Naive B cell (primary cell): ENCODE data around the gene PKP3. TPM values are rescaled to one million over a fixed set of nuclear protein-coding genes. Genes with fewer than 3 reads are reported as not detected.
A peak's percentile ranks its signal among the peaks of the same experiment; 100 is the strongest.

Source experiments
- ATAC-seq, 2 donors: fragments of 150-1000 bp; cut with Tn5 transposase; 2 replicates each; pipeline ENCODE4 v1.10.0; 2021; ENCODE audit warnings: low read depth in 2 of 2, mild to moderate bottlenecking in 2 of 2, moderate library complexity in 2 of 2
- DNase-seq: peaks from one replicate; pipeline ENCODE4 v3.0.0; 2022
- H3K27ac Mint-ChIP-seq, 6 donors: one replicate each; pipeline ENCODE4 v1.8.0; 2020 to 2022; ENCODE audit warnings: mild to moderate bottlenecking in 6 of 6, mixed read lengths in 6 of 6, moderate library complexity in 5 of 6, inconsistent platforms in 2 of 6
- H3K27me3 Mint-ChIP-seq, 3 donors: one replicate each; pipeline ENCODE4 v1.8.0; 2021 to 2022; ENCODE audit warnings: mixed read lengths in 3 of 3, mild to moderate bottlenecking in 1 of 3
- H3K36me3 Mint-ChIP-seq, 2 donors: one replicate each; pipeline ENCODE4 v1.8.0; 2020 to 2022; ENCODE audit warnings: mixed read lengths in 2 of 2, inconsistent platforms in 1 of 2, mild to moderate bottlenecking in 1 of 2
- H3K4me1 Mint-ChIP-seq, 3 donors: one replicate each; pipeline ENCODE4 v1.8.0; 2020 to 2022; ENCODE audit warnings: mixed read lengths in 3 of 3, inconsistent platforms in 1 of 3, mild to moderate bottlenecking in 1 of 3, moderate library complexity in 1 of 3
- H3K4me3 Mint-ChIP-seq, 8 donors: one replicate each; pipeline ENCODE4 v1.8.0; 2020 to 2022; ENCODE audit warnings: mild to moderate bottlenecking in 8 of 8, mixed read lengths in 8 of 8, moderate library complexity in 8 of 8, inconsistent platforms in 2 of 8
- H3K9me3 Mint-ChIP-seq, 7 donors: one replicate each; pipeline ENCODE4 v1.8.0; 2020 to 2022; ENCODE audit warnings: mixed read lengths in 7 of 7, mild to moderate bottlenecking in 5 of 7, inconsistent platforms in 2 of 7, moderate library complexity in 1 of 7
- polyA plus RNA-seq, 6 donors: library from polyadenylated mRNA; unstranded; fragments of 300-500 nt; fragmentation: Illumina TruSeq; gene quantifications; one replicate each; pipeline ENCODE4 v1.2.3, GENCODE V29; 2021; ENCODE audit warnings: low read depth in 6 of 6

PKP3 gene
- polyA plus RNA-seq, 6 donors from 2014 or later = 0.09 to 0.13 TPM; not detected in 4

DNA sequence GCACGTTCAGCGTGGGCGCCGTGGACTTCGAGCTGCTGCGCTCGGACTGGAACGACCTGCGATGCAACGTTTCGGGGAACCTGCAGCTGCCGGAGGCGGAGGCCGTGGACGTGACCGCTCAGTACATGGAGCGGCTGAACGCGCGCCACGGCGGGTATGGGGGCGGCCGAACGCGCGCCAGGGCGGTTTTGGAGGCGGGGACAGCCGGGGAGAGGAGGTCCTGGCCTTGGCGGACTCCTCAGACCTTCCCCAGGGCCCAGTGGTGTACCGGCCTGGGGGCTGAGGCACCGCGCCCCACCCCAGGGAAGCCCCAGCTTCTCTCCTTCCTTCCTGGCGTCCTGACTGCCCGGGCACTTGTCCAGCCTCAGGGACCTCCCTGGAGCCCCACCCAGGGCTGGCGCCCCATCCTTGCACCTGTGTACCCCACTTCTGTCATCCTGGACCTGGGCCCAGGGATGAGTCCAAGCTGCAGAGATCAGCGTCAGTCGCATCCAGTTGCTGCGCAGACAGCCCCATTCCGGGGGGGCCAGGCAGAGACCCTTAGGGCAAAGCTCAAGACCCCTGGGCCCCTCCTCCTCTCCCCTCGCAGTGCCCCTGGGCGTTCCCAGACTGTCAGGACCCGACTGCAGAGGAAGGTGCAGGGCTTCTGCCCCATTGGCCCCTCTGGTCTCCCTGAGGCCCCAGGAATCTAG, 16.7 kb upstream of the PKP3 start:
- Mint-ChIP-seq H3K4me3 (no peak overlapping the region), H3K9me3 (peaks cover 0 to 3% (median 0%) of the 10 kb centered on the region in 7 donors), H3K27ac (peak overlapping the region in 1 of 6 donors; percentile 89), H3K36me3 (no peaks in the 10 kb centered on the region), H3K4me1 (peaks cover 7 to 22% (median 7%) of the 10 kb centered on the region in 3 donors), H3K27me3 (peaks cover 0 to 25% (median 24%) of the 10 kb centered on the region in 3 donors)
- DNase-seq = no peak
- no peak for ATAC-seq

- ATAC-seq (no peak), DNase-seq (no peak)
- peak overlapping the region in 1 of 8 donors; percentile 14 for H3K4me3 Mint-ChIP-seq
- no peak overlapping the region for H3K27ac Mint-ChIP-seq
- peaks cover 7 to 22% (median 7%) of the 10 kb centered on the region in 3 donors for H3K4me1 Mint-ChIP-seq
- no peaks in the 10 kb centered on the region for H3K36me3 Mint-ChIP-seq
- peaks cover under 1 to 29% (median 27%) of the 10 kb centered on the region in 3 donors for H3K27me3 Mint-ChIP-seq
- H3K9me3 Mint-ChIP-seq = peaks cover 0 to 3% (median 0%) of the 10 kb centered on the region in 7 donors
These were observed 16.0 kb upstream of the PKP3 start for GRCh38 chr11:377883-378500.

- Mint-ChIP-seq H3K9me3 (no peaks in the 10 kb centered on the region), H3K4me3 (no peak overlapping the region), H3K4me1 (peaks cover 0 to 17% (median 8%) of the 10 kb centered on the region in 3 donors), H3K36me3 (no peaks in the 10 kb centered on the region), H3K27me3 (peaks cover 4 to 40% (median 39%) of the 10 kb centered on the region in 3 donors), H3K27ac (no peak overlapping the region)
- DNase-seq = no peak
- ATAC-seq = no peak
These were observed 14.6 kb upstream of the PKP3 start for GRCh38 chr11:379205-380094.

DNA sequence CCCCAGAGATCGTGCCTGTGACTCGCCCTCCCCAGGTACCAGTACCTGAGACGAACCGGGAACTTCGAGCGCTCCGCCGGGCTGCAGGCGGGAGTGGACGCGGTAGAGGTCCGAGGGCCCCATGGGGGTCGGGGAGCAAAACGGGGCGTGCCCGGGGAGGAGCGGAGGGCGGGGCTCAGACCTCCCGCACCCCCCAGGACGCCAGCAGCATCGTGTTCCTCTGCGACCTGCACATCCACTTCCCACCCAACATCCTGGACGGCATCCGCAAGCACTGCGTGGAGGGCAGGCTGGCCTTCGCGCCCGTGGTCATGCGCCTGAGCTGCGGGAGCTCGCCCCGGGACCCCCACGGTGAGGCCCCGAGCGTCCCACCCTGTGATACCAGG, 13.9 kb upstream of the PKP3 start:
- ATAC-seq (no peak), DNase-seq (no peak)
- H3K27me3 Mint-ChIP-seq = peaks cover 4 to 40% (median 39%) of the 10 kb centered on the region in 3 donors
- no peak overlapping the region for H3K27ac Mint-ChIP-seq
- H3K9me3 Mint-ChIP-seq = no peaks in the 10 kb centered on the region
- H3K4me3 Mint-ChIP-seq = no peak overlapping the region
- no peaks in the 10 kb centered on the region for H3K36me3 Mint-ChIP-seq
- H3K4me1 Mint-ChIP-seq = peaks cover 0 to 17% (median 8%) of the 10 kb centered on the region in 3 donors

DNA sequence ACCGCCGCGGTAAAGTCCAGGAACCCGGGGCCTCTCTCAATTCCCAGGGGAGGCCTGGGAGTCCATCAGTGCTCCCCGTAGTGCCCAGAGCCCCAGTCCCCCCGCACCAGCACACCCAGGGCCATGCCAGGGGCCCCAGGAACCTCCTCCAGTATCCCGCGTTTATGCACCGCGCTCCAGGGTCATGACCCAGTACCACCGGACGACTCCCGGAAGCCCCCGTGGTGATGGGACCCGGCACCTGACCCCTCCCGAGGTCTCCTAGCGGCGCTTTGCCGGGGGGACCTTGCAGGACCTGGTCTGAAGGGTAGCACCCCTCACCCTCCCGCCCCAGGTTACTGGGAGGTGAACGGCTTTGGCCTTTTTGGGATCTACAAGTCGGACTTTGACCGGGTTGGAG, 13.5 kb upstream of the PKP3 start:
- no peaks in the 10 kb centered on the region for H3K36me3 Mint-ChIP-seq
- no peak overlapping the region for H3K4me3 Mint-ChIP-seq
- H3K27ac Mint-ChIP-seq = no peak overlapping the region
- DNase-seq = no peak
- no peak for ATAC-seq
- H3K4me1 Mint-ChIP-seq = peaks cover 0 to 17% (median 8%) of the 10 kb centered on the region in 3 donors
- H3K27me3 Mint-ChIP-seq = peaks cover 4 to 40% (median 39%) of the 10 kb centered on the region in 3 donors
- H3K9me3 Mint-ChIP-seq = no peaks in the 10 kb centered on the region

DNA sequence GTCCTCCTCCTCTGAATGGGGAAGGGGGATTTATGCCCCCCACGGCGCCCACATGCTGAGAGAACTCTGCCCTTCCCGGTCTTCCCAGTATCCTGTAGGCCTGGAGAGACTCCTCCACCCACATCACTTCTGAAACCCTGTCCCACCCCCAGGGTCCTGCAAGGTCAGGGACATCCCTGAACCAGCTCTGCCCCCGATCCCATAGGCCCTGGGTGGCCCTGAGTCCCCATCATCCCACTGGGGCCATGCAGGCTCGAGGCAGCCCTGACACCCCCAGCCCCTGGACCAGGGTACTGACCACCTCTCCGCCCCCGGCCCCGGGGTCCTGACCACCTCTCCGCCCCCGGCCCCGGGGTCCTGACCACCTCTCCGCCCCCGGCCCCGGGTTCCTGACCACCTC, 13.0 kb upstream of the PKP3 start:
- H3K4me1 Mint-ChIP-seq = peaks cover 0 to 17% (median 8%) of the 10 kb centered on the region in 3 donors
- ATAC-seq = no peak
- DNase-seq = no peak
- no peak overlapping the region for H3K27ac Mint-ChIP-seq
- peaks cover 4 to 40% (median 39%) of the 10 kb centered on the region in 3 donors for H3K27me3 Mint-ChIP-seq
- H3K9me3 Mint-ChIP-seq = no peaks in the 10 kb centered on the region
- no peaks in the 10 kb centered on the region for H3K36me3 Mint-ChIP-seq
- no peak overlapping the region for H3K4me3 Mint-ChIP-seq

- peaks cover 0 to 17% (median 8%) of the 10 kb centered on the region in 3 donors for H3K4me1 Mint-ChIP-seq
- H3K27me3 Mint-ChIP-seq = peaks cover 4 to 40% (median 39%) of the 10 kb centered on the region in 3 donors
- no peak for ATAC-seq
- H3K4me3 Mint-ChIP-seq = peak overlapping the region in 1 of 8 donors; percentile 47
- peaks cover 0 to 3% (median 1%) of the 10 kb centered on the region in 7 donors for H3K9me3 Mint-ChIP-seq
- H3K36me3 Mint-ChIP-seq = no peaks in the 10 kb centered on the region
- DNase-seq = no peak
- H3K27ac Mint-ChIP-seq = peak overlapping the region in 1 of 6 donors; percentile 31
These were observed 12.4 kb upstream of the PKP3 start for GRCh38 chr11:381501-382072.

DNA sequence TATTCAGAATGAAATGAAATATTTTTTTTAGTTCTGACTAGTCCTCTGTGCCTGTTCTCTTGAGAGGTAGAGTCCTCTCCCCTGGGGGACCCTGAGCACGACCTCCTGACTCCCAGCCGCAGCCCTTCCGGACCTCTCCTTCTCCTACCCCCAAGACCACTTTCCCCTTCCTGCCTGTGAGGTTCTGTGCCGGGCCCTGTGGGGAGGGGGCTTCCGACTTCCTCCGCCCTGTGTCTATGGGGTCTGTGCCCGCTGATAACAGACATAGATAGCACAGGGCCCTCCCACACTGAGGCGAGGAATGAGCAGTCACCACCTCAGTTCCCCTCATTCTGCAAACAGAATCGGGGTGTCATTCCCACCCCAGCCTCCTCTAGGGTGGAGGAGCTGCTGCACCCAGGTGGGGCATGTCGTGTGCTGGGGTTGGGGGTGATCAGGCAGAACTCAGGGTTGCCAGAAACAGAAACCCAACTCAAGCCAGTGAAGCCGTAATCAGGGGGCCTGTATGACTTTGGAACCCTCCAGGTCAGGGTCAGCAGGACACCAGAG, 11.9 kb upstream of the PKP3 start:
- Mint-ChIP-seq H3K4me1 (peaks cover 0 to 17% (median 8%) of the 10 kb centered on the region in 3 donors), H3K9me3 (peaks cover 0 to 9% (median 6%) of the 10 kb centered on the region in 7 donors), H3K4me3 (peak overlapping the region in 1 of 8 donors; percentile 47), H3K27me3 (peaks cover 4 to 40% (median 39%) of the 10 kb centered on the region in 3 donors), H3K36me3 (peaks cover 0 to 5% of the 10 kb centered on the region in 2 donors), H3K27ac (peak overlapping the region in 1 of 6 donors; percentile 31)
- ATAC-seq = peak; percentile 43 to 47
- DNase-seq = no peak

DNA sequence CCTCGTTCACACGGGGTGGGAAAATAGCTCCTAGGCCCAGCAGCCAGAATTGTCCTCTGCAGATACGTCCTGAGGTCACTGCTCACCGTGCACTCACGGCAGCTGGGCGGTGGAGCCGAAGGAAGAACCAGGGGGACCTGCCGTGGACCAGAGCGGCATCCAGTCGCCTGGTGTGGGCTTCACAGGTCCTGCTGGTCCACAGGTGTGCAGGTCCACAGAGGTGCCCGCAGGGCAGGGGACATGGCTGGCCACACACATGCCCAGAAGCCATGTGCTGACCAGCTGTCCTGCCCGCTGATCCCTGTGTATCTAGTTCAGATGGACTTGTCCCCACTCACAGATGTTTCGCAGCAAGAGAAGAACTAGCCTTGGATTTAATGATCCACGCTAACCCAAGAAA, 10.6 kb upstream of the PKP3 start:
- peaks cover 0 to 13% (median 9%) of the 10 kb centered on the region in 7 donors for H3K9me3 Mint-ChIP-seq
- H3K4me3 Mint-ChIP-seq = no peak overlapping the region
- DNase-seq (no peak), ATAC-seq (no peak)
- no peak overlapping the region for H3K27ac Mint-ChIP-seq
- H3K36me3 Mint-ChIP-seq = peaks cover 0 to 7% of the 10 kb centered on the region in 2 donors
- H3K4me1 Mint-ChIP-seq = peaks cover 0 to 10% (median 8%) of the 10 kb centered on the region in 3 donors
- H3K27me3 Mint-ChIP-seq = peaks cover 4 to 35% (median 29%) of the 10 kb centered on the region in 3 donors

DNA sequence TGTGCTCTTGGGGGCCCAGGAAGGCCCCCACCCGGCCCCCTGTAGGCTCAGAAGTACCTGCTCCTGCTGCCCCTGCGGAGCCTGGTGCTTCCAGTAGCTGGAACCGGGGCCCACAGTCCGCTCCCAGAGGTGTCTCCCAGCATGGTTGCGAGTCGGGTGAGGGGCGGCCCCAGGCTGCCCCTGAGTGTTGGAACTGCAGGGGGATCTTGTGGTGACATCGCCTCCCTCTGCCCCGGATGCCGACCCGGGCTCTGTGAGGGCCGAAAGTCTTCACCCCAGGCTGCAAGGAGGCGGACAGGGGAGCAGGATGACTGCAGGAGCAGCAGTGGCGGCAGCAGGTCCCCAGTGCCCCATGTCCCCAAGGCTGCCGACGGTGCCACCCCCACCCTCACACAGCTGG, 9.5 kb upstream of the PKP3 start:
- H3K4me3 Mint-ChIP-seq = no peak overlapping the region
- H3K27me3 Mint-ChIP-seq = peaks cover 4 to 28% (median 23%) of the 10 kb centered on the region in 3 donors
- H3K36me3 Mint-ChIP-seq = peaks cover 0 to 7% of the 10 kb centered on the region in 2 donors
- H3K9me3 Mint-ChIP-seq = peaks cover 0 to 13% (median 9%) of the 10 kb centered on the region in 7 donors
- ATAC-seq (no peak), DNase-seq (no peak)
- H3K27ac Mint-ChIP-seq = no peak overlapping the region
- peaks cover 0 to 8% (median 4%) of the 10 kb centered on the region in 3 donors for H3K4me1 Mint-ChIP-seq

DNA sequence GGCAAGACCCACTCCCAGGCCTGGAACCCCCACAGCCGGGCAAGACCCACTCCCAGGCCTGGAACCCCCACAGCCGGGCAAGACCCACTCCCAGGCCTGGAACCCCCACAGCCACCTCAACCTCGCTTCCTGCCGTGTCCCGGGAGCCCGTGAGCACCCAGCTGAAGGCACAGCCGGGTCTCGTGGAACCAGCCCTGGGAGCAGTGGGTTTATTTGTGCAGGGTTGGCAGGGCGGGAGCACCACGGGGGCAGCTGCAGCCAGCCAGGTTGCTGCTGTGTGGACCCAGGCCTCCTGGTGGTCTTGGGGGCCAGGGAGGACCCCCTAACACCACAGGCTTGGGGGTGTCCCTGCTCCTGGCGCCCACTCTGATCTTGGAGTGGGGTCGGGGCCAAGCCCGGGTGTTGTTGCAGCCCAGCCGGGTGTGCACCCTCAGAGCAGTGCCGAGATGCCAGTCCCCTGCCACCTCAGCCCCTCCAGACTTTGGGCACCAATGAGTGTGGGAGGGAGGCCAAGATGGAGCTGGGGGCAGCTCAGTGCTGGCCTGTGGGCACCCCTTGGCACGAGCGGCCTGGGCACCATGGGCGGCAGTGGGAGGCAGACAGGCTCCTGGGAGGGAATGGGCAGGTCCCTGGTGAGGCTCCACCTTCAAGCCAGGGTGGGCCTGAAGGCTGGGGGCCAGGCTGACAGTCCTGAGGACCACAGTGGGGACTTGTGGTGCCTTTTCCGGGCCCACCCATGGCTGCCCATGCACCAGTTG, 8.2 kb upstream of the PKP3 start:
- H3K27me3 Mint-ChIP-seq = peaks cover 4 to 28% (median 23%) of the 10 kb centered on the region in 3 donors
- no peak for DNase-seq
- H3K36me3 Mint-ChIP-seq = peaks cover 0 to 7% of the 10 kb centered on the region in 2 donors

DNA sequence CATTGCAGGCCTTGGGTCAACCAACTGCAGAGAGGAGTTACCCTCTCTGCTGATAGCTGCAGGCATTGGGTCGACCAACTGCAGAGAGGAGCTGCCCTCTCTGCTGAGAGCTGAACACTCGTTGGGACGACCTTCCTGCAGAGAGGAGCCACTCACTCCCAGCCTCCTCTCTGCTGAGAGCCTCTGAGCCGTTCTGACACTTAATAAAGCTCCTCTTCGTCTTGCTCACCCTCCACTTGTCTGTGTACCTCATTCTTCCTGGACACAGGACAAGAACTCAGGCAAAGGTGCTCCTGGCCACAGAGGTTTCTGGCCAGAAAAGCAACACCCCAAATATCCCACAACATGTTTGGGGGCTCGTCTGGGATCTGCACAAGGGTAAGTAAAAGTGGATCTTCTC, 7.5 kb upstream of the PKP3 start:
- Mint-ChIP-seq H3K27me3 (peaks cover 4 to 28% (median 23%) of the 10 kb centered on the region in 3 donors), H3K36me3 (peaks cover 0 to 7% of the 10 kb centered on the region in 2 donors), H3K4me3 (peak overlapping the region in 2 of 8 donors; percentile 12 to 50), H3K27ac (no peak overlapping the region), H3K9me3 (peaks cover 0 to 16% (median 9%) of the 10 kb centered on the region in 7 donors), H3K4me1 (peaks cover 0 to 8% (median 4%) of the 10 kb centered on the region in 3 donors)
- DNase-seq (no peak), ATAC-seq (no peak)

More for the DNA sequence above, 8.2 kb upstream of the PKP3 start:
- Mint-ChIP-seq H3K4me3 (no peak overlapping the region), H3K9me3 (peaks cover 0 to 16% (median 9%) of the 10 kb centered on the region in 7 donors), H3K27ac (no peak overlapping the region), H3K4me1 (peaks cover 0 to 8% (median 4%) of the 10 kb centered on the region in 3 donors)
- no peak for ATAC-seq
